Mesenchymal stem cell (in vitro differentiated cells and primary cell): ENCODE results near the gene RAB22A. TPM values are rescaled to one million over a fixed set of nuclear protein-coding genes. Genes with fewer than 3 reads are reported as not detected.

Source experiments
- DNase-seq: peaks from one replicate; pipeline ENCODE4 v3.0.0-alpha.2; 2013
- H2AFZ ChIP-seq: one replicate; pipeline ENCODE4 v1.6.1; 2013; ENCODE audit warnings: low read depth, mild to moderate bottlenecking, control low read depth, inconsistent platforms, low read length, moderate library complexity
- H2AK5ac ChIP-seq: 2 replicates; pipeline ENCODE4 v1.6.1; 2013; ENCODE audit warnings: low read length, moderate library complexity, mild to moderate bottlenecking, inconsistent platforms; ENCODE audit not compliant: severe bottlenecking
- H2BK120ac ChIP-seq: one replicate; pipeline ENCODE4 v1.6.1; 2013; ENCODE audit warnings: low read depth, mild to moderate bottlenecking, inconsistent platforms, low read length, moderate library complexity
- H2BK12ac ChIP-seq, 2 experiments: one replicate each; pipeline ENCODE4 v1.6.1; 2013; ENCODE audit warnings: inconsistent platforms in 2 of 2, low read length in 2 of 2, mild to moderate bottlenecking in 2 of 2, moderate library complexity in 2 of 2, control low read depth in 1 of 2
- H2BK15ac ChIP-seq: one replicate; pipeline ENCODE4 v1.6.1; 2013; ENCODE audit warnings: mild to moderate bottlenecking, low read depth, inconsistent platforms; ENCODE audit not compliant: poor library complexity, severe bottlenecking
- H2BK5ac ChIP-seq: 2 replicates; pipeline ENCODE4 v1.6.1; 2013; ENCODE audit warnings: low read depth, mild to moderate bottlenecking, low read length, control low read depth, inconsistent platforms; ENCODE audit not compliant: poor library complexity, severe bottlenecking
- H3K14ac ChIP-seq, 2 experiments: one replicate each; pipeline ENCODE4 v1.6.1; 2013; ENCODE audit warnings: inconsistent platforms in 2 of 2, low read length in 2 of 2, control low read depth in 1 of 2, mild to moderate bottlenecking in 1 of 2, moderate library complexity in 1 of 2
- H3K18ac ChIP-seq, 2 experiments: one replicate each; pipeline ENCODE4 v1.6.1; 2013; ENCODE audit warnings: inconsistent platforms in 2 of 2, low read length in 2 of 2, control low read depth in 1 of 2, low read depth in 1 of 2, mild to moderate bottlenecking in 1 of 2
- H3K23ac ChIP-seq, 2 experiments: one replicate each; pipeline ENCODE4 v1.6.1; 2013; ENCODE audit warnings: inconsistent platforms in 2 of 2, low read length in 2 of 2, mild to moderate bottlenecking in 2 of 2, moderate library complexity in 2 of 2, control low read depth in 1 of 2
- H3K27ac ChIP-seq: 2 replicates; pipeline ENCODE4 v1.5.1; 2013; ENCODE audit warnings: mild to moderate bottlenecking, moderate library complexity, low read length, control low read depth, inconsistent platforms; ENCODE audit not compliant: poor library complexity, severe bottlenecking
- H3K27me3 ChIP-seq, 2 experiments: 2 replicates each; pipeline versions ENCODE4 v1.6.1 to v1.7.0; 2013; ENCODE audit warnings: low read length in 2 of 2, mild to moderate bottlenecking in 2 of 2, moderate library complexity in 2 of 2, control low read depth in 1 of 2, inconsistent platforms in 1 of 2; ENCODE audit not compliant: control insufficient read depth in 1 of 2, insufficient read depth in 1 of 2
- H3K36me3 ChIP-seq, 2 experiments: 2 replicates each; pipeline versions ENCODE4 v1.6.1 to v1.7.0; 2013; ENCODE audit warnings: low read length in 2 of 2, control low read depth in 1 of 2, inconsistent platforms in 1 of 2, low read depth in 1 of 2, mild to moderate bottlenecking in 1 of 2; ENCODE audit not compliant: insufficient read depth in 2 of 2, control insufficient read depth in 1 of 2
- H3K4ac ChIP-seq, 2 experiments: one replicate each; pipeline ENCODE4 v1.6.1; 2013; ENCODE audit warnings: inconsistent platforms in 2 of 2, low read length in 2 of 2, mild to moderate bottlenecking in 2 of 2, moderate library complexity in 2 of 2, control low read depth in 1 of 2, low read depth in 1 of 2
- H3K4me1 ChIP-seq: 2 replicates; pipeline ENCODE4 v1.6.1; 2013; ENCODE audit warnings: low read depth, low read length, control low read depth; ENCODE audit not compliant: control insufficient read depth, insufficient read depth
- H3K4me2 ChIP-seq: 2 replicates; pipeline ENCODE4 v1.6.1; 2013; ENCODE audit warnings: low read length, mild to moderate bottlenecking, inconsistent platforms; ENCODE audit not compliant: poor library complexity, severe bottlenecking
- H3K4me3 ChIP-seq, 2 experiments: 2 replicates each; pipeline versions ENCODE4 v1.5.1 to v1.7.0; 2013; ENCODE audit warnings: low read length in 2 of 2, mild to moderate bottlenecking in 2 of 2, control low read depth in 1 of 2, low read depth in 1 of 2; ENCODE audit not compliant: insufficient read depth in 1 of 2
- H3K79me1 ChIP-seq: replicated peaks from 2 replicates; pipeline ENCODE4 v1.6.1; 2013; ENCODE audit warnings: mild to moderate bottlenecking, control low read depth, low read length, inconsistent platforms; ENCODE audit not compliant: poor library complexity, severe bottlenecking
- H3K9ac ChIP-seq: 2 replicates; pipeline ENCODE4 v1.7.0; 2013; ENCODE audit warnings: mild to moderate bottlenecking, low read length, moderate library complexity
- H3K9me3 ChIP-seq: 2 replicates; pipeline ENCODE4 v1.7.0; 2013; ENCODE audit warnings: mild to moderate bottlenecking, low read length; ENCODE audit not compliant: control insufficient read depth
- H4K8ac ChIP-seq: one replicate; pipeline ENCODE4 v1.6.1; 2013; ENCODE audit warnings: inconsistent platforms, mild to moderate bottlenecking, low read length, moderate library complexity
- H4K91ac ChIP-seq: one replicate; pipeline ENCODE4 v1.6.1; 2013; ENCODE audit warnings: mild to moderate bottlenecking, low read length, inconsistent platforms
- WGBS: methylation state at CpG from one replicate; pipeline ENCODE4 v1.1.7; 2013; ENCODE audit warnings: mixed read lengths; 5-methylcytosine and 5-hydroxymethylcytosine counted together
- polyA plus RNA-seq, 2 experiments: library from polyadenylated mRNA; stranded (reverse); fragments of 200-250 nt; gene quantifications; one replicate each; pipeline ENCODE4 v1.2.3, GENCODE V29; 2013

Gene RAB22A
- 16.4 TPM for polyA plus RNA-seq (2013, experiment 1 of 2)
- 16.1 TPM for polyA plus RNA-seq (2013, experiment 2 of 2)

- peak within 1 kb of the TSS; percentile 94 to 100 for H3K18ac ChIP-seq
- peak within 1 kb of the TSS; percentile 16 to 100 for H3K23ac ChIP-seq
- peak within 1 kb of the TSS; percentile 76 for H2BK5ac ChIP-seq
- H2BK120ac ChIP-seq: peak within 1 kb of the TSS; percentile 96
- H3K4me1 ChIP-seq: peaks cover 12% of the 10 kb centered on the region
- peak within 1 kb of the TSS; percentile 80 for H3K4me2 ChIP-seq
- peak within 1 kb of the TSS; percentile 95 for H2BK15ac ChIP-seq
- peak within 1 kb of the TSS; percentile 99 for H3K14ac ChIP-seq
- H3K4me3 ChIP-seq: peak within 1 kb of the TSS; percentile 95 to 99
- H4K8ac ChIP-seq: peak within 1 kb of the TSS; percentile 94
- peak within 1 kb of the TSS; percentile 98 to 99 for H3K4ac ChIP-seq
- H3K27ac ChIP-seq: peak within 1 kb of the TSS; percentile 4
- peak within 1 kb of the TSS; percentile 98 for H4K91ac ChIP-seq
- no peaks in the 10 kb centered on the region for H3K9me3 ChIP-seq
- no peaks in the 10 kb centered on the region for H3K27me3 ChIP-seq
- DNase-seq: peak; percentile 73
- peak within 1 kb of the TSS; percentile 98 for H2AFZ ChIP-seq
- peak within 1 kb of the TSS; percentile 60 for H2AK5ac ChIP-seq
- WGBS: under 1% methylated on average over 56 of the region's 73 CpGs
- H2BK12ac ChIP-seq: peak within 1 kb of the TSS in 1 of 2 experiments; percentile 74
- peaks cover 39% of the 10 kb centered on the region for H3K79me1 ChIP-seq
- peaks cover 24 to 46% of the 10 kb centered on the region in 2 experiments for H3K36me3 ChIP-seq
- H3K9ac ChIP-seq: peak within 1 kb of the TSS; percentile 91
Observed at GRCh38 chr20:58309591-58310290, at the start of gene RAB22A. RAB22A (plus strand) TSS chr20:58309715; CDS start chr20:58309977, 262 bp downstream.

GRCh38 chr20:58260006-58260405, 49.5 kb upstream of the RAB22A start:
- no peak overlapping the region for H3K4ac ChIP-seq
- DNase-seq: no peak
- no peak overlapping the region for H3K27ac ChIP-seq
- H2AFZ ChIP-seq: no peak overlapping the region
- no peak overlapping the region for H3K18ac ChIP-seq
- no peak overlapping the region for H4K91ac ChIP-seq
- H3K4me2 ChIP-seq: no peak overlapping the region
- H3K4me3 ChIP-seq: no peak overlapping the region
- 74% methylated on average over 5 of the region's 5 CpGs for WGBS
- H3K23ac ChIP-seq: no peak overlapping the region
- no peak overlapping the region for H4K8ac ChIP-seq
- no peak overlapping the region for H2AK5ac ChIP-seq
- H2BK120ac ChIP-seq: no peak overlapping the region
- no peak overlapping the region for H2BK5ac ChIP-seq
- peaks cover 44% of the 10 kb centered on the region for H3K79me1 ChIP-seq
- H3K9ac ChIP-seq: peak overlapping the region; percentile 34
- H3K9me3 ChIP-seq: no peaks in the 10 kb centered on the region
- H3K27me3 ChIP-seq: no peaks in the 10 kb centered on the region
- no peak overlapping the region for H2BK15ac ChIP-seq
- no peaks in the 10 kb centered on the region for H3K4me1 ChIP-seq
- H3K14ac ChIP-seq: no peak overlapping the region
- H2BK12ac ChIP-seq: no peak overlapping the region
- peaks cover 24 to 46% of the 10 kb centered on the region in 2 experiments for H3K36me3 ChIP-seq

GRCh38 chr20:58261660-58262059, 47.9 kb upstream of the RAB22A start:
- Histone ChIP-seq H3K14ac (no peak overlapping the region), H3K4me1 (no peaks in the 10 kb centered on the region)
- WGBS: no CpG with 5 or more reads among the region's 3 CpGs

GRCh38 chr20:58264271-58264670, 45.2 kb upstream of the RAB22A start:
- Histone ChIP-seq H3K4me1 (peaks cover 5% of the 10 kb centered on the region), H3K79me1 (peaks cover 70% of the 10 kb centered on the region), H2AFZ (no peak overlapping the region), H3K4ac (no peak overlapping the region), H3K23ac (no peak overlapping the region), H3K9me3 (no peaks in the 10 kb centered on the region), H3K27me3 (no peaks in the 10 kb centered on the region), H2BK120ac (no peak overlapping the region), H3K18ac (no peak overlapping the region), H3K36me3 (peaks cover 57 to 79% of the 10 kb centered on the region in 2 experiments), H4K91ac (no peak overlapping the region), H2BK15ac (no peak overlapping the region), H2BK12ac (no peak overlapping the region), H3K27ac (no peak overlapping the region), H2AK5ac (no peak overlapping the region), H2BK5ac (no peak overlapping the region), H3K4me3 (no peak overlapping the region), H3K9ac (no peak overlapping the region), H3K4me2 (no peak overlapping the region), H4K8ac (no peak overlapping the region), H3K14ac (no peak overlapping the region)
- DNase-seq: no peak
- WGBS: 96% methylated on average over 6 of the region's 6 CpGs

More at GRCh38 chr20:58261660-58262059, 47.9 kb upstream of the RAB22A start:
- no peak overlapping the region for H3K27ac ChIP-seq
- H3K36me3 ChIP-seq: peaks cover 39 to 60% of the 10 kb centered on the region in 2 experiments
- H3K18ac ChIP-seq: no peak overlapping the region
- H3K4me3 ChIP-seq: no peak overlapping the region
- no peak overlapping the region for H2BK5ac ChIP-seq
- H4K91ac ChIP-seq: no peak overlapping the region
- no peak overlapping the region for H4K8ac ChIP-seq
- H2BK120ac ChIP-seq: no peak overlapping the region
- H3K9me3 ChIP-seq: no peaks in the 10 kb centered on the region
- peaks cover 55% of the 10 kb centered on the region for H3K79me1 ChIP-seq
- no peak overlapping the region for H2BK15ac ChIP-seq
- H3K23ac ChIP-seq: no peak overlapping the region
- no peak overlapping the region for H2BK12ac ChIP-seq
- no peaks in the 10 kb centered on the region for H3K27me3 ChIP-seq
- no peak overlapping the region for H2AFZ ChIP-seq
- no peak overlapping the region for H3K9ac ChIP-seq
- DNase-seq: no peak
- no peak overlapping the region for H3K4ac ChIP-seq
- H2AK5ac ChIP-seq: no peak overlapping the region
- no peak overlapping the region for H3K4me2 ChIP-seq
